Epithelial cell of prostate (primary cell): ENCODE measurements around the gene ANKK1.

Source experiments
- DNase-seq: peaks from one replicate; pipeline ENCODE4 v3.0.0-alpha.2; 2011; ENCODE audit warnings: low read depth, low spot score
- H3K27ac ChIP-seq: fragments of 450-650 bp; 2 replicates; pipeline ENCODE4 v1.5.1; 2017; ENCODE audit warnings: mild to moderate bottlenecking

Gene ANKK1

GRCh38 chr11:113405724-113406478 is 18.3 kb downstream of the ANKK1 start:
- H3K27ac ChIP-seq: no peak overlapping the region
- no peak for DNase-seq

GRCh38 chr11:113407163-113407562 is 19.6 kb downstream of the ANKK1 start:
- H3K27ac ChIP-seq: no peak overlapping the region
- no peak for DNase-seq

- no peak for DNase-seq
- H3K27ac ChIP-seq: no peak overlapping the region
Observed at GRCh38 chr11:113408206-113408605, 20.6 kb downstream of the ANKK1 start.

GRCh38 chr11:113408887-113409286 is 21.3 kb downstream of the ANKK1 start:
- DNase-seq: no peak
- H3K27ac ChIP-seq: no peak overlapping the region

- no peak overlapping the region for H3K27ac ChIP-seq
- DNase-seq: no peak
Observed at GRCh38 chr11:113409526-113409925, 21.9 kb downstream of the ANKK1 start.

GRCh38 chr11:113410414-113411135 is 23.0 kb downstream of the ANKK1 start:
- no peak overlapping the region for H3K27ac ChIP-seq
- DNase-seq: no peak

GRCh38 chr11:113411536-113411935 is 24.0 kb downstream of the ANKK1 start:
- H3K27ac ChIP-seq: no peak overlapping the region
- no peak for DNase-seq

- DNase-seq: no peak
- no peak overlapping the region for H3K27ac ChIP-seq
Observed at GRCh38 chr11:113412675-113413074, 25.1 kb downstream of the ANKK1 start.

GRCh38 chr11:113415343-113415742 is 27.8 kb downstream of the ANKK1 start:
- H3K27ac ChIP-seq: no peak overlapping the region
- DNase-seq: no peak

GRCh38 chr11:113417428-113417827 is 29.8 kb downstream of the ANKK1 start:
- H3K27ac ChIP-seq: no peak overlapping the region
- no peak for DNase-seq

GRCh38 chr11:113419454-113420003 is 31.9 kb downstream of the ANKK1 start:
- DNase-seq: no peak
- no peak overlapping the region for H3K27ac ChIP-seq

- no peak overlapping the region for H3K27ac ChIP-seq
- DNase-seq: no peak
Observed at GRCh38 chr11:113420808-113421207, 33.2 kb downstream of the ANKK1 start.

GRCh38 chr11:113426686-113427085 is 39.1 kb downstream of the ANKK1 start:
- no peak overlapping the region for H3K27ac ChIP-seq
- no peak for DNase-seq

GRCh38 chr11:113431746-113432145 is 44.2 kb downstream of the ANKK1 start:
- DNase-seq: no peak
- H3K27ac ChIP-seq: no peak overlapping the region

GRCh38 chr11:113435190-113435968 is 47.8 kb downstream of the ANKK1 start:
- no peak overlapping the region for H3K27ac ChIP-seq

GRCh38 chr11:113436672-113437252 is 49.2 kb downstream of the ANKK1 start:
- no peak for DNase-seq

More at GRCh38 chr11:113435190-113435968, 47.8 kb downstream of the ANKK1 start:
- no peak for DNase-seq

GRCh38 chr11:113440816-113441215 is 53.2 kb downstream of the ANKK1 start:
- no peak overlapping the region for H3K27ac ChIP-seq
- no peak for DNase-seq

More at GRCh38 chr11:113436672-113437252, 49.2 kb downstream of the ANKK1 start:
- no peak overlapping the region for H3K27ac ChIP-seq

GRCh38 chr11:113444502-113445123 is 57.0 kb downstream of the ANKK1 start:
- H3K27ac ChIP-seq: no peak overlapping the region
- no peak for DNase-seq

GRCh38 chr11:113446112-113446511 is 58.5 kb downstream of the ANKK1 start:
- DNase-seq: peak; percentile 63
- H3K27ac ChIP-seq: no peak overlapping the region

GRCh38 chr11:113446938-113447337 is 59.4 kb downstream of the ANKK1 start:
- peak overlapping the region; percentile 20 for H3K27ac ChIP-seq
- peak; percentile 88 for DNase-seq
